Activated T-helper 17 cell treated with anti-CD3 and anti-CD28 coated beads, Interleukin-2, amount 50 U/mL, for 72 hours (primary cell): ENCODE measurements around the gene BAK1. TPM values are rescaled to one million over a fixed set of nuclear protein-coding genes. Genes with fewer than 3 reads are reported as not detected.
A peak's percentile ranks its signal among the peaks of the same experiment; 100 is the strongest.
"Not testable (repeated sequence)": the region's sequence is repeated elsewhere in the genome, so short reads cannot be mapped to it uniquely, and the experiment has no call there.

Experiments
- ATAC-seq: fragments of 150-1000 bp; cut with Tn5 transposase; replicated peaks from 2 replicates; pipeline ENCODE4 v1.10.0; 2021; ENCODE audit warnings: mild to moderate bottlenecking, moderate library complexity
- H3K27ac Mint-ChIP-seq: one replicate; pipeline ENCODE4 v1.8.0; 2022; ENCODE audit warnings: mixed read lengths
- H3K27me3 Mint-ChIP-seq: one replicate; pipeline ENCODE4 v1.8.0; 2022; ENCODE audit warnings: mixed read lengths
- H3K36me3 Mint-ChIP-seq: one replicate; pipeline ENCODE4 v1.8.0; 2022; ENCODE audit warnings: low read depth, mild to moderate bottlenecking, mixed read lengths
- H3K4me1 Mint-ChIP-seq: one replicate; pipeline ENCODE4 v1.8.0; 2022; ENCODE audit warnings: mixed read lengths
- H3K4me3 Mint-ChIP-seq: one replicate; pipeline ENCODE4 v1.8.0; 2022; ENCODE audit warnings: mild to moderate bottlenecking, mixed read lengths
- H3K9me3 Mint-ChIP-seq: one replicate; pipeline ENCODE4 v1.8.0; 2022; ENCODE audit warnings: mixed read lengths
- total RNA-seq, 2 donors: library from RNA; stranded (reverse); gene quantifications; one replicate each; pipeline ENCODE4 v1.2.3, GENCODE V29; 2022

The BAK1 gene
- total RNA-seq, 2 donors from 2014 or later = 48.8 to 61.9 TPM

DNA sequence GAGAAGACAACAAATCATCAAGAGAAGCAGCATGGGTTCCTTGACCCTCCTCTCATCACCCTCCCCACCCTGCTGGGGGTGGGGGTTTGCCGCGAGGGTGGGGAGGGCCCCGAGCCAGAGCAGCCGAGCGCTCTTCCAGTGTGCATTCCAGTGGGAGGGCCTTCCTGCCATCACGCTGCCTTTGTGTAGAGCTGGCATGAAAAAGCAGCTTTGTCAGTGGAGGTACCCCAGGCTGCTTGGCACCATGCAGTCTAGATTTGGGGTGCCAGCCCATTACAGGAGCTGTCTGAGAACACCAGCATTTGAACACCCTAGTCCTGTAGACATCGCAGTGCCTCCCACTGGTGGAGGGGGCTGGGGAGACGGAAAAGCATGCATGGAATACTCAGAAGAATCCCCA, 12.2 kb downstream of the BAK1 start:
- H3K4me1 Mint-ChIP-seq = peaks cover 22% of the 10 kb centered on the region
- H3K4me3 Mint-ChIP-seq = no peak overlapping the region
- H3K36me3 Mint-ChIP-seq = peaks cover 36% of the 10 kb centered on the region
- no peak for ATAC-seq
- no peaks in the 10 kb centered on the region for H3K27me3 Mint-ChIP-seq
- no peaks in the 10 kb centered on the region for H3K9me3 Mint-ChIP-seq
- H3K27ac Mint-ChIP-seq = no peak overlapping the region

DNA sequence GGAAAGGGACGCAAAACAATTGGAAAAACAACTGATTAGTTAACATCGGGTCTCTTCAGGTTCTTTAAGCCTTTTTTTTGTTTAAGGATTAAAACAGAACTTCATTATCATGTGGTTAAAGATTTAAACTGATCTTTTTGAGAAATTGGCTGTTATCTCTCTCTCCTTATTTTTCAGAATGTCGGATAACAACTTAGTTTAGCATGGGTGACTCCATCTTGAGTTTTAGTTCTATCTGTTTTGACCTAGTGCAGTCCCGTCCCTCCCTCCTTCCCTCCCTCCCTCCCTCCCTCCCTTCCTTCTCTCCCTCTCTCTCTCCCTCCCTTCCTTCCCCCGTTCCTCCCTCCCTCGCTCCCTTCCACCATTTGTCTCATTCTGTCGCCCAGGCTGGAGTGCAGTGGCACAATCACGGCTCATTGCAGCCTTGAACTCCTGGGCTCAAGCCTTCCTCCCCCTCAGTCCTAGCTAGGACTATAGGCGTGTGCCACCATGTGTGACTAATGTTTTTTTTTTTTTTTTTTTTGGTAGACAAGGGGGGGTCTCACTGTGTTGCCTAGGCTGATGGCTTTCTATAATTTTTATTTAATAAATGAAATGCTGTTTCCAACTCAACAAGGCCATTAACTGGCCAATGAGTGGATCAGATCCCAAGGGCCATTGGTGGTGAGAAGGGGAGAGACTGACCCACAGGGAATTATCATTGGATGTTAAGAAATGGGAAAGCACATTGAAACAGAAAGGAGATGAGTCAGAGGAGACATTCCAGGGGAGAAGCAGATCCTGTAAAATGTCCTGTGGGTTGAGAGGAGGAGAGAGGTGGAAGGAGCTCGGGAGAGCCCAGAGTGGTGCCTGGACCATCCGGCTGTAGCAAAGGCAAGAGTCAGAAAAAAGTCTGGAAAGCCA, 13.6 kb downstream of the BAK1 start:
- no peak for ATAC-seq
- Mint-ChIP-seq H3K27ac (no peak overlapping the region), H3K4me1 (peaks cover 14% of the 10 kb centered on the region), H3K27me3 (no peaks in the 10 kb centered on the region), H3K4me3 (no peak overlapping the region), H3K9me3 (no peaks in the 10 kb centered on the region), H3K36me3 (peaks cover 25% of the 10 kb centered on the region)

DNA sequence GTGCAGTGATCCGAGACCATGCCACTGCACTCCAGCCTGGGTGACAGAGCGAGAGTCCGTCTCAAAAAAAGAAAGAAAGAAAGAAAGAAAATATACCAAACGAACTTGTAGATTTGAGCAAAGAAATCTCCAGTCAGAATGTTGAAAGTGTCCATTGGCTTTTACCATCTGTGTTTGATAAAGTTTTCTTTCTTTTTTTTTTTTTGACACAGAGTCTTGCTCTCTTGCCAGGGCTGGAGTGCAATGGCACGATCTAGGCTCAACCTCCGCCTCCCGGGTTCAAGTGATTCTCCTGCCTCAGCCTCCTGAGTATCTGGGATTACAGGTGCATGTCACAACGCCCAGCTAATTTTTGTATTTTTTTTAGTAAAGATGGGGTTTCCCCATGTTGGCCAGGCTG, 21.3 kb downstream of the BAK1 start:
- no peaks in the 10 kb centered on the region for H3K9me3 Mint-ChIP-seq
- H3K27me3 Mint-ChIP-seq = no peaks in the 10 kb centered on the region
- H3K4me1 Mint-ChIP-seq = no peaks in the 10 kb centered on the region
- H3K27ac Mint-ChIP-seq = no peak overlapping the region
- no peak overlapping the region for H3K4me3 Mint-ChIP-seq
- ATAC-seq = no peak
- H3K36me3 Mint-ChIP-seq = no peaks in the 10 kb centered on the region

DNA sequence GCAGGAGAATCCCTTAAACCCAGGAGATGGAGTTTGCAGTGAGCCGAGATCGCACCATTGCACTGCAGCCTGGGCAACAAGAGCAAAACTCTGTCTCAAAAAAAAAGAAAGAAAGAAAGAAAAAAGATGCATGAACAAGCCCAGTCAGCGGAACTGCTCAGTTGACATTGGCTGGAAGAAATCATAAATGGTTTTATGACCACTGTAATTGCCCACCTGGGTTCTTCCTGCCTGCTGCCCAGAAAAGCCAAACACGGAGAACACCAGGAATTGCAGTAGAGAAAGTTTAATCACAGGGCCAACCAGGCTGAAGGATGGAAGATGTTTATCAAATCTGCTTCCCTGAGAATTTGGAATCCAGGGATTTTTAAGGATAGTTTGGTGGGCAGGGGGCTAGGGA, 22.7 kb downstream of the BAK1 start:
- no peaks in the 10 kb centered on the region for H3K27me3 Mint-ChIP-seq
- peak overlapping the region; percentile 52 for H3K27ac Mint-ChIP-seq
- ATAC-seq = no peak
- H3K4me1 Mint-ChIP-seq = no peaks in the 10 kb centered on the region
- no peaks in the 10 kb centered on the region for H3K9me3 Mint-ChIP-seq
- H3K4me3 Mint-ChIP-seq = no peak overlapping the region
- H3K36me3 Mint-ChIP-seq = no peaks in the 10 kb centered on the region

DNA sequence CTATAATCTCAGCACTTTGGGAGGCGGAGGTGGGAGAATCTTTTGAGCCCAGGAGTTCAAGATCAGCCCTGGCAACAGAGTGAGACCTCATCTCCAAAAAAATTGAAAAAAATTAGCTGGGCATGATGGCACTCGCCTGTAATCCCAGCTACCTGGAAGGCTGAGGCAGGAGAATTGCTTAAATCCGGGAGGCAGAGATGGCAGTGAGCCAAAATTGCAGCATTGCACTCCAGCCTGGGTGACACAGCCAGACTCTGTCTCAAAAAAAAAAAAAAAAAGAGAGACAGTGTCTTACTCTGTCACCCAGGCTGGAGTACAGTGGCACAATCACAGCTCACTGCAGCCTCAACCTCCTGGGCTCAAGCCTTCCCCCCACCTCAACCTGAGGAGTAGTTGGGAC, 27.2 kb downstream of the BAK1 start:
- not testable (repeated sequence) for H3K9me3 Mint-ChIP-seq, H3K27me3 Mint-ChIP-seq, ATAC-seq, H3K36me3 Mint-ChIP-seq, H3K27ac Mint-ChIP-seq, H3K4me3 Mint-ChIP-seq
- peaks cover 13% of the 10 kb centered on the region for H3K4me1 Mint-ChIP-seq

DNA sequence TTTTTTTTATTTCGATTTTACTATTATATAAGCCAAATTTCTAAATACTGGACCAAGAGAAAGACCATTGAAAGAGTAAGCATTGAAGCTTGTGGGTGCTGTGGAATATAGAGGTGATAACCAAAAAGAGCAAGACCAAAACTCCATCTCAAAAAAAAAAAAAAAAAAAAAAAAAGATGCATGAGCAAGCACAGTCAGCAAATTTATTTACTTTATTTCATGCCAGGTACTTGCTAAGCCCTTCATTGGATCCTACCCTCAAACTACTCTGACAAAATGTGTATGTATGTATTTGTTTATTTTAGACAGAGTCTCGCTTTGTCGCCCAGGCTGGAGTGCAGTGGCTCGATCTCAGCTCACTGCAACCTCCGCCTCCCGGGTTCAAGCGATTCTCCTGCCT, 27.8 kb downstream of the BAK1 start:
- H3K27ac Mint-ChIP-seq = no peak overlapping the region
- H3K4me1 Mint-ChIP-seq = peaks cover 19% of the 10 kb centered on the region
- no peaks in the 10 kb centered on the region for H3K27me3 Mint-ChIP-seq
- H3K9me3 Mint-ChIP-seq = no peaks in the 10 kb centered on the region
- no peak for ATAC-seq
- no peak overlapping the region for H3K4me3 Mint-ChIP-seq
- no peaks in the 10 kb centered on the region for H3K36me3 Mint-ChIP-seq

DNA sequence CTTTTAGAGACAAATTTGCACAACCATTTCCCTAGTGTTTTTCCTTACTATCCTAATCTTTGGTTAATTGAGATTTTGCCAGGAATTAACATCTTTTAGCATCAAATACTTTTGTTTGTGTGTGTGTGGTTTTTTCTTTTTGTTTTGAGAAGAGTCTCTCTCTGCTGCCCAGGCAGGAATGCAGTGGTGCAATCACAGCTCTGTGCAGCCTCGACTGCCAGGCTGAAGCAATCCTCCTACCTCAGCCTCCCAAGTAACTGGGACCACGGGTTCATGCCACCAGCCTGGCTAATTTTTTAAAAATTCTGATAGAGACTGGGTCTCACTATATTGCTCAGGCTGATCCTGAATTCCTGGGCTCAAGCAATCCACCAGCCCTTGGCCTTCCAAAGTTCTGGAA, 28.5 kb downstream of the BAK1 start:
- H3K36me3 Mint-ChIP-seq = no peaks in the 10 kb centered on the region
- no peaks in the 10 kb centered on the region for H3K9me3 Mint-ChIP-seq
- no peak for ATAC-seq
- H3K4me3 Mint-ChIP-seq = no peak overlapping the region
- no peaks in the 10 kb centered on the region for H3K27me3 Mint-ChIP-seq
- no peak overlapping the region for H3K27ac Mint-ChIP-seq
- H3K4me1 Mint-ChIP-seq = peaks cover 19% of the 10 kb centered on the region

DNA sequence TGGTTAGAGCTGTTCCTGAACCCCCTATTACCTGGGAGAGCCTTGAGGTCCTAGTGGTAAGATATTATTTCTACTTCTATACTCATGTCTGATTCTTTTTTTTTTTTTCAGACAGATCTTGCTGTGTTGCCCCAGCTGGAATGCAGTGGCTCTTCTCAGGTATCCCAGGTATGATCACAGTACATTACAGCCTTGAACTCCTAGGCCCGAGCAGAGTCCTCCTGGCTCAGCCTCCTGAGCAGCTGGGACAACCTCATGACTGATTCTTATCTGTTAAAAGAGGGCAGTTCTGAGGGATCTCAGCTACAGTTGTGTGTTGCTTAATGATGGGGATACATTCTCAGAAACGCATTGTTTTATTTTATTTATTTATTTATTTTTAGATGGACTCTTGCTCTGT, 30.2 kb downstream of the BAK1 start:
- Mint-ChIP-seq H3K4me1 (peaks cover 19% of the 10 kb centered on the region), H3K27me3 (no peaks in the 10 kb centered on the region), H3K9me3 (no peaks in the 10 kb centered on the region), H3K27ac (no peak overlapping the region), H3K36me3 (no peaks in the 10 kb centered on the region), H3K4me3 (no peak overlapping the region)
- ATAC-seq = no peak

DNA sequence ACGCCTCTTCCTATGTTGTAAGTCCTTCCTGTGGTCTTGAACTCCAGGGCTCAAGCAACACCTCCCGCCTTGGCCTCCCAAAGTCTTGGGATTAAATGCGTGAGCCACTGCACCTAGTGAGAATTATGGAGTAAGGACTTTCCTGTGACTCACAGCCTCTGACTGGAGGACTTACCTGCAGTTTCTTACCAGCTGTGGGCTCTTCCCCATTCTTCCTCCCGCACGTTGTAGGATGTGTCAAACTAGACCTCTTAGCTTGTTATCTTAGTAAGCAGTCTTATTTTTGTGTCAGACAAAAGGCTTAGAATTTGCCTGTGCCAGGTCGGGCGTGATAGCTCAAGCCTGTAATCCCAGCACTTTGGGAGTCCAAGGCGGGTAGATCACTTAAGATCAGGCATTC, 30.9 kb downstream of the BAK1 start:
- peak overlapping the region; percentile 33 for H3K4me3 Mint-ChIP-seq
- no peaks in the 10 kb centered on the region for H3K36me3 Mint-ChIP-seq
- peak; percentile 47 for ATAC-seq
- no peaks in the 10 kb centered on the region for H3K9me3 Mint-ChIP-seq
- H3K4me1 Mint-ChIP-seq = peaks cover 19% of the 10 kb centered on the region
- H3K27me3 Mint-ChIP-seq = no peaks in the 10 kb centered on the region
- H3K27ac Mint-ChIP-seq = peak overlapping the region; percentile 65

DNA sequence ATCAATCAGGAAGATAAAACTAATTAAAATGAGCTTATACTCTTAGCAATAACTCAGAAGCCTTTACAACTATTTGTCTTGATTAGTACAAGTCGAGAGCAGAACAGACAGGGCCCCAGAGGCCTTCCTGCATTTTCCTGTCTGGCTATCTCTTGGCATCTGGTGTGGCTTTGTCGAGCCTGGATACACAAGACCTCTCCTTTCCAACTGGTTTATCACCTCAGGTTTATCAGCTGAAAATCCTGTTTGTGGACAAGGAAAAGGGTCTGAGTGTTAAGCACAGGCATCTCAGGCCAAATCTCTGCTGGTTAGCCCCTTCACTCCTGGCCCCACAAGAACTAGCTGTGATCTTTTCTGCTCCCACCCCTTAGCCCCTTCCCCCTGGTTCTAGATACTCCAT, 32.6 kb downstream of the BAK1 start:
- Mint-ChIP-seq H3K4me3 (peak overlapping the region; percentile 45), H3K9me3 (no peaks in the 10 kb centered on the region), H3K27ac (peak overlapping the region; percentile 86), H3K4me1 (peaks cover 19% of the 10 kb centered on the region), H3K27me3 (no peaks in the 10 kb centered on the region), H3K36me3 (no peaks in the 10 kb centered on the region)
- no peak for ATAC-seq

DNA sequence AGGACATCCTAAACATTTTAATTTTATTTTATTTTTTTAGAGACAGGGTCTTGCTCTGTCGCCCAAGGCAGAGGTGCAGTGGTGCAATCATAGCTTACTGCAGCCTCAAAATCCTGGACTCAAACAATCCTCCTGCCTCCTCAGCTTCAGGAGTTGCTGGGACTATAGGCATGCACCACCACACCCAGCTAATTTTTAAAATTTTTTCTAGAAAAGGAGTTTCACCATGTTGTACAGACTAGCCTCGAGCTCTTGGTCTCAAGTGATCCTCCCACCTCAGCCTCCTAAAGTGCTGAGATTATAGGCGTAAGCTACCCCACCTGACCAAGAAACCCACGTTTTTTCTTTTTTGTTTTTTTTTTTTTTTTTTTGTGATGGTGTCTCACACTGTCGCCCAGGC, 33.3 kb downstream of the BAK1 start:
- no peak for ATAC-seq
- H3K36me3 Mint-ChIP-seq = no peaks in the 10 kb centered on the region

DNA sequence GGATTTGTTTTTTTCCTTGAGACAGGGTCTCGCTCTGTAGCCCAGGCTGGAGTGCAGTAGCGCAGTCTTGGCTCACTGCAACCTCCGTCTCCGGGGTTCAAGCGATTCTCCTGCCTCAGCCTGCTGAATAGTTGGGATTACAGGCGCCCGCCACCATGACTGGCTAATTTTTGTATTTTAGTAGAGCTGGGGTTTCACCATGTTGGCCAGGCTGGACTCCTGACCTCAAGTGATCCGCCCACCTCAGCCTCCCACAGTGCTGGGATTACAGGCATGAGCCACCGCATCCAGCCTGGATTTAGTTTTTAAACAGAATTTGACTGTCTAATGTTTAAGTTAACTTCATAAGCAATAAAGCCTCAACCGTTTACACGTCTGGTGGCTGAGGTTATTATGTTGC, 34.8 kb downstream of the BAK1 start:
- H3K4me1 Mint-ChIP-seq = peaks cover 19% of the 10 kb centered on the region
- H3K27me3 Mint-ChIP-seq, ATAC-seq, H3K4me3 Mint-ChIP-seq, H3K36me3 Mint-ChIP-seq, H3K27ac Mint-ChIP-seq, H3K9me3 Mint-ChIP-seq: not testable (repeated sequence)

More for the DNA sequence above, 33.3 kb downstream of the BAK1 start:
- H3K9me3 Mint-ChIP-seq = no peaks in the 10 kb centered on the region
- no peak overlapping the region for H3K4me3 Mint-ChIP-seq
- H3K27ac Mint-ChIP-seq = no peak overlapping the region
- peaks cover 19% of the 10 kb centered on the region for H3K4me1 Mint-ChIP-seq
- H3K27me3 Mint-ChIP-seq = no peaks in the 10 kb centered on the region

DNA sequence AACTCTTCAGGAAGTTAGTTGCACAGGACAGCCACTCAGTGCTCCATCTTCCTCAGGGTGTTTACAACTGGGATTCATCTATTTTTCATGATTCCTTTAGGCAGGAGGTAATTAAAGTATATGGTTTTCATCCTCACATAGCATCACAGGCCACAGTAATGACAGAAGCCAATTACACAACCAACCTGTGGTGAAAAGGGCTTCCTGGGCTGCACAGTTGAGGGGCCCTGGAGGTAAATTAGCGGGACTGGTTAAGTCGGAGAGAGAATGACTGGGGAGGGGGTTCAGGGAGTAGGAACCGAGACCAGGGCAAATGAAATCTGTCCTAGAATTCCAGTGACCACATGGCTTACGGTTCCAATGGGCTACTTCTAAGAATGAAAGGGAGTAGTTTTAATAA, 37.0 kb downstream of the BAK1 start:
- Mint-ChIP-seq H3K9me3 (no peaks in the 10 kb centered on the region), H3K27ac (no peak overlapping the region), H3K36me3 (no peaks in the 10 kb centered on the region), H3K4me3 (no peak overlapping the region), H3K27me3 (no peaks in the 10 kb centered on the region), H3K4me1 (peaks cover 8% of the 10 kb centered on the region)
- no peak for ATAC-seq

DNA sequence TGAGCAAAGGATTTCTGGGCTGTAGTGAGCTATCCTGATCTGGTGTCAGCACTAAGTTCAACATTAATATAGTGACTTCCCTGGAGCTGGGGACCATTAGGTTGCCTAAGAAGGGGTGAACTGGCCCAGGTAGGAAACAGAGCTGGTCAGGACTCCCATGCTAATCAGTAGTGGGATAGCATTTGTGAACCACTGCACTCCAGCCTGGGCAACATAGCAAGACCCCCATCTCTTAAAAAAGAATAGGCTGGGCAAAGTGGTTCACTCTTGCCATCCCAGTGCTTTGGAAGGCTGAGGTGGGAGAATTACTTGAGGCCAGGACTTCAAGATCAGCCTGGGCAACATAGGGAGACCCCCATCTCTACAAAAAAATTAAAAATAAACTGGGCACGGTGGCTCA, 39.3 kb downstream of the BAK1 start:
- no peaks in the 10 kb centered on the region for H3K36me3 Mint-ChIP-seq
- no peak overlapping the region for H3K4me3 Mint-ChIP-seq
- no peaks in the 10 kb centered on the region for H3K27me3 Mint-ChIP-seq
- no peaks in the 10 kb centered on the region for H3K4me1 Mint-ChIP-seq
- no peak overlapping the region for H3K27ac Mint-ChIP-seq
- H3K9me3 Mint-ChIP-seq = no peaks in the 10 kb centered on the region
- no peak for ATAC-seq

DNA sequence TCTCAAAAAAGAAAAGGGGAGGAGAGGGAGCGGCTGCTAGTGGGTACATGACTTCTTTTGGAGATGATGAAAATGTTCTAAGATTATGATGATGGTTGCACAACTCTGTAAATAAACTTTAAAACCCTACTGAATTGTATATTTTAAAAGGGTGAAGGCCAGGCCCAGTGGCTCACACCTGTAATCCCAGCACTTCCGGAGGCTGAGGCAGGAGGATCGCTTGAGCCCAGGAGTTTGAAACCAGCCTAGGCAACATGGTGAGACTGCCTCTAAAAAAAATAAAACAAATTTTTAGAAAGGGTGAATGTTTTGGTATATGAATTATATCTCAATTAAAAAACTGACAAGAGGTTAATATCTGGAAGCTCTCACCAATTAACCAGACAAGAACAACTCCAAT, 45.4 kb downstream of the BAK1 start:
- Mint-ChIP-seq H3K4me1 (peaks cover 10% of the 10 kb centered on the region), H3K9me3 (peaks cover 3% of the 10 kb centered on the region), H3K4me3 (peak overlapping the region; percentile 79), H3K36me3 (peaks cover 5% of the 10 kb centered on the region), H3K27ac (no peak overlapping the region), H3K27me3 (no peaks in the 10 kb centered on the region)
- no peak for ATAC-seq
